ENCODE data around the gene TOX2.

DNA sequence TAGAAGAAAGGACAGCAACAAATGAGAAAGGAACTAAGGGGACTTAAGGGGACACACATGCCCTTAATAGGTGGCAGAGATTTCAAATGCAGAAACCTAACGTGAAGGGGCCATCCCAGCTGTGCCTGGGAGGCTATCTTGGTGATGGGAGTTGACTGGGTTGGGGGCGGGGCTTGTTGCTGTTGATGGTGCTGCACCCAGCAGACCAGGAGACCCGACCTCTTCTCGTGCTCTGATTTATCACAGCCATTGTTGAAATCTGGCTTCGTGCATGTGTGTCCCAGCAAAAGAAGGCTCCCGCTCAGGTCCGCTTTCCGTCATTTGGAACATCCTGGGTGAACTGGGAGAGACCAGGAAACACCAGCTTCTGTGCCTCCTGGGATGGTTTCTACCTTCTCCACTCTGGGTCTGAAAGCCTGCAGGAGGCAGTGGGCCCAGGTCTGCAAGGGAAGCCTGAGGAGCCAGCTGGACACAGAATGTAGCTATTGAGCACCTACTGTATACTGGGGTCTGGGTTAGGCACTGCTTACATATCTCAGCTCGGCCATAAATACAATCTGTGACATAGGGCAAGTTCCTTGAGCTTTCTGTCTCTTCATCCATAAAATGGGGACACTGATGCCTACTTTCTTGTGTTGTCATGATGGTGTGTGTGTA, 32.1 kb downstream of the TOX2 start:
- TF ChIP-seq, protein P1, sequence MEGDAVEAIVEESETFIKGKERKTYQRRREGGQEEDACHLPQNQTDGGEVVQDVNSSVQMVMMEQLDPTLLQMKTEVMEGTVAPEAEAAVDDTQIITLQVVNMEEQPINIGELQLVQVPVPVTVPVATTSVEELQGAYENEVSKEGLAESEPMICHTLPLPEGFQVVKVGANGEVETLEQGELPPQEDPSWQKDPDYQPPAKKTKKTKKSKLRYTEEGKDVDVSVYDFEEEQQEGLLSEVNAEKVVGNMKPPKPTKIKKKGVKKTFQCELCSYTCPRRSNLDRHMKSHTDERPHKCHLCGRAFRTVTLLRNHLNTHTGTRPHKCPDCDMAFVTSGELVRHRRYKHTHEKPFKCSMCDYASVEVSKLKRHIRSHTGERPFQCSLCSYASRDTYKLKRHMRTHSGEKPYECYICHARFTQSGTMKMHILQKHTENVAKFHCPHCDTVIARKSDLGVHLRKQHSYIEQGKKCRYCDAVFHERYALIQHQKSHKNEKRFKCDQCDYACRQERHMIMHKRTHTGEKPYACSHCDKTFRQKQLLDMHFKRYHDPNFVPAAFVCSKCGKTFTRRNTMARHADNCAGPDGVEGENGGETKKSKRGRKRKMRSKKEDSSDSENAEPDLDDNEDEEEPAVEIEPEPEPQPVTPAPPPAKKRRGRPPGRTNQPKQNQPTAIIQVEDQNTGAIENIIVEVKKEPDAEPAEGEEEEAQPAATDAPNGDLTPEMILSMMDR (conservative IDR thresholded peaks at IDR 0.05; ENCODE audit: low read length) = no peak
- TF ChIP-seq EZH2phosphoT487 (IDR thresholded peaks at IDR 0.05; ENCODE audit: borderline replicate concordance, low read depth, low read length) = no peak
